Measurements from ENCODE around the gene SPR.

GRCh38 chr2:72859831-72860262 lies 27.4 kb upstream of the SPR start:
- no peak for TF ChIP-seq YY1 (IDR thresholded peaks at IDR 0.05; ENCODE audit: insufficient read depth, insufficient read length)
- TF ChIP-seq ZNF274 (IDR thresholded peaks at IDR 0.05; ENCODE audit: low read depth, low read length): no peak
- no peak for TF ChIP-seq SUZ12 (IDR thresholded peaks at IDR 0.05; ENCODE audit: extremely low read depth, insufficient read depth, insufficient read length)

Data from NT2/D1 (cell line).